GM18511 (cell line): ENCODE results near the gene SEPTIN6.
A peak's percentile ranks its signal among the peaks of the same experiment; 100 is the strongest.
"Not testable (repeated sequence)": the region's sequence is repeated elsewhere in the genome, so short reads cannot be mapped to it uniquely, and the experiment has no call there.

ENCODE experiments used
- ATAC-seq: cut with Tn5 transposase; IDR thresholded peaks from one replicate; pipeline ENCODE4 v1.9.1; 2021; ENCODE audit warnings: mild to moderate bottlenecking, moderate library complexity; ENCODE audit not compliant: unreplicated experiment

Gene SEPTIN6

DNA sequence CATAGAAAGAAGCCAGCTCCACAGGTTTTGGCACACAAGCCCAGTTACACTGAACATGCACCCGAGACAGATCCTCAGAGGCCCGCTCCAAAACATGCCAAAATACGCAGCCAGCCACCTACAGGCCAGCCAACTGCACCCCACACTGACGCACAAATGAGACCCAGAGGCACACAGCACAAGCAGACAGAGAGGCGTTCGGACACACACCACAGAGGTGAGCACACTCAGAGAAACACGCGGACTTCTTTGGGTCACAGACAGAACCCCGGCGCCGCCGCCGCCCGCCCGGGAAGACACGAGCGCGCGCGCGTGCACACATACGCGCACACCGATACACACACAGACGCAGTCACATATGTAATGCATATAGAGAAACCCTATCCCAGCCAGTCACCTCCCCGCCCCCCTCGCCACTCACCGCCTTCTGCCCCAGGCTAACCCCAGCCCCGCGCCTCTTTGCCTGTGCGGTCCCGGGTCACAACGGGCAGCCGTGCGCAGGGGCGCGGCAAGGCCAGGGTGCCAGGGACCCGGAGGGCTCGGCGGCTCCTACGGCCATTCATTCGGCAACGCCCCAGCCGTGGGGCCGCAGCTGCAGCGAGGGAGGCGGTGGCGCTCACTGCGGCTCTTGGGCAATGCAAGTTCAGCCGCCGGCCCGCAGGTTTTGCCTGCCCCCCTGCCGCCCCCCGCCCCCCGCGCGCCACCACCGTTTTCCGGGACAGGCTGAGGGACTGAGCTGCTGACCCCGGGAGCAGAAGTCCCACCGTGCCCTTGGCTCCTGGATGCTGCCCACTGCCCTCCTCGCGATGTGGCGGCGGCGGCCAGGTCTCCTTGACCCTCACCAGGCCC is 553 bp downstream of the SEPTIN6 start:
- peak; percentile 31 for ATAC-seq

DNA sequence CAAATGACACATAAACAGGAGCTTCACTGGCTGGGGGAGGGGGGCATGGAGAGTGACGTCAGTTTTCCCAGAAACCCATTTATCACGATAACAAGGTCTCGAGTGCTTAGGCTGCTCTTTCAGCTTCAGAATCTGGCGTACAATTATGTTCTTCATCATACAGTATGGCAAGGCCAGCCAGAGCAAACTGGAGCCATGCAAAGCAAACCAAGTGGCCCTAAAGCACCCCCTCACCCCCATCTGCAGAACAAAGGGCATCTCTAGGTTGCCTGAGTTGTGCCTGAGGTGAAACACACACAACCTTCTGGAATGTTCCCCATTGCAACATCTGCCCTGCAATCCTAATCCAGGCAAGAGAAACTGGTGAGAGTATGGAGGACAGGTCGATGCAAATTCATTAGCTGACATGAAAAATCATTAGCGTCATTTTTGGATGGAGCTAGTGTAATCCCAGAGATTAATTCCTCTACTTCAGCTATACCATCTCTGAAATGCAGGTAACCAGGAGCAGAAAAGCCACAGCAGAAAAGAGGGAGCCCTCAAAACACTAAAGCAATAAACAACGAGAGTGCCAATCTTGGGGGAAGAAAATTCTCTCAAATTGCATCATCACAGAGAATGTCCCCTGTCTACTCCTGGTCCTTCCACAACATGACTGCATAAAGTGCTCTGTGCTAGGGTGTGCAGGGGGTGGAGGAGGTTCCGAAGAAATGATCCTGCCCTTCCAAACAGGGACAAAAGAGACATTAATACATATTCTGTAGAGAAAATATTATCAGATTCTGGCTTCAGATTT is 1.8 kb downstream of the SEPTIN6 start:
- ATAC-seq: no peak

DNA sequence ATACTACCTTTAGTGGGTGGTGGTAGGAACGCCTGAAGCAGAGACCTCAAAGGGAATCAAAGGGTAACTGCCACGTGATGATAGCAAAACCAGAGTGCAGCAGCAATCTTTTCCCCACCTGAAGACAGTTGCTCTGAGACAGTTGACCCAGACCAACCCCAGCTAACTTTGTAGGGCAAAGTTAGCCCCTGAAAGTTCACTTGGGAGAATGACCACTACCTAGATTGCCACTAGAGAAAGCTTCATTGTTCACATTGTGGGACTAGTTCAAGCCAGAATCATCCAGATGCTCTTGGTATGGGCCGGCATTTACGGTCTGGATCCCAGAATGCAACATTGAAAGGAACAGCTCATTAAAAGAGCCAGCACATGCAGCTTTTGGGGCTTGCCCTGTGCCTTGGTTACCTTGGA is 4.1 kb downstream of the SEPTIN6 start:
- no peak for ATAC-seq

DNA sequence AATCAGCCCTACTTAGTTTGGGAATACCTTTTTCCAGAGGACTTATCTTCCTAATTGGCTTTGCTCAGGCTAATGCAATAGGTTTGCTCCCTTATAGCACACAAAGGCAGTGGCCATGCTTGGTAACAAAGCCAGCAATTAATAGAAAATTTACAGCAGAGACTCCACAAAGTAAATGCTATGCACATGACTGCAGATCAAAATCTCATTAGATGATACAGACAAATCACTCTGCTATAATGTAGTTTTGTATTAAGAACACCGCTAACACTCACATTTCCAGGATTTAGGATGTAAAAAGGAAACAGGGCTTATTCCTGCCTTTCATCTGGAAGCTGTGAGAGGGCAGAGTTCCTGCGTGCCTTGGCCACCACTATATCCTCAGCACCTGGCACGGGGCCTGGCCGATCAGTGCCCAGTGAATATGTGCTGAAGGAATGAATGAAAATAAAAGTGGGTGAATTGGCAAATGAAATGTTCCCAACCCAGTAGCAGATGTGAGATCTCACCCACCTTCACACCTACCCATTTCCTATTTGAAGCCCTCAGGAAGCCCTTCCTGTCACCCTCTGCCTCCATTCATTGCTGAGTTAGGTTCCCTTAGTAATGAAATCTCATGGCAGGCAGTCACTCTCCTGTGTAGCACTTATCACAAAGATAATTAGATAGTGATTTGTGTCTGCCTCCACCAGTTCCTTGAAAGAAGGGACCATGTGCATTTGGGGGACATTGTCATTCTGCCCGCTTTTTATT is 5.1 kb downstream of the SEPTIN6 start:
- no peak for ATAC-seq

DNA sequence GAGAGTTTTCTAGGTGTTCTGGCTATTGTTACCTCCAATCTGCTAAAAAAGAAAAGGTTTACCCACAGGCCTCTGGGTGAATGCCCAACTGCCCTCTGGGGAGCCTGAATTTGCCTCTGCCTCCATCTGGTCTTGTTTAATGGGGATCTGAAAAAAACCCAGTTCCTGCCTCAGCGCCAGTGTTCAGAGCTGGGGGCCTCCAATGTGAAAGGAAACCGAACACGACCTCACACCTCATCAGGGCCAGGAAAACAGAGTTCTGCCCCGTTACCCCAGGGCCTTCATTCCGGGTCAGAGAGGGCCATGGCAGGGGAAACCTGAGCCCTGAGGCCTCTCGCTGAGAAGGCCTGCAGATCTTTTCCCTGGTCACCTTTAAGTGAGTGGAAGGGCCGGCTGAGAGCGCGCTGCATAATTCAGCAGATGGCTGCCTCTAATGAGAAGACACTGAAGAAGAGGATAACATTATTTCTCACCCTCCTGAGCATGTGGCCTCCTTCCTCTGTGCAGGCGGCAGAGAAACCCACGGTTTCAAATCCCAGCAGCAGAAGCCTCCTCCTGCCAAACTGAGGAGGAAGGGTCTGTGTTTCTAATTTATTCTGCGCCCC is 6.8 kb downstream of the SEPTIN6 start:
- peak; percentile 52 for ATAC-seq

DNA sequence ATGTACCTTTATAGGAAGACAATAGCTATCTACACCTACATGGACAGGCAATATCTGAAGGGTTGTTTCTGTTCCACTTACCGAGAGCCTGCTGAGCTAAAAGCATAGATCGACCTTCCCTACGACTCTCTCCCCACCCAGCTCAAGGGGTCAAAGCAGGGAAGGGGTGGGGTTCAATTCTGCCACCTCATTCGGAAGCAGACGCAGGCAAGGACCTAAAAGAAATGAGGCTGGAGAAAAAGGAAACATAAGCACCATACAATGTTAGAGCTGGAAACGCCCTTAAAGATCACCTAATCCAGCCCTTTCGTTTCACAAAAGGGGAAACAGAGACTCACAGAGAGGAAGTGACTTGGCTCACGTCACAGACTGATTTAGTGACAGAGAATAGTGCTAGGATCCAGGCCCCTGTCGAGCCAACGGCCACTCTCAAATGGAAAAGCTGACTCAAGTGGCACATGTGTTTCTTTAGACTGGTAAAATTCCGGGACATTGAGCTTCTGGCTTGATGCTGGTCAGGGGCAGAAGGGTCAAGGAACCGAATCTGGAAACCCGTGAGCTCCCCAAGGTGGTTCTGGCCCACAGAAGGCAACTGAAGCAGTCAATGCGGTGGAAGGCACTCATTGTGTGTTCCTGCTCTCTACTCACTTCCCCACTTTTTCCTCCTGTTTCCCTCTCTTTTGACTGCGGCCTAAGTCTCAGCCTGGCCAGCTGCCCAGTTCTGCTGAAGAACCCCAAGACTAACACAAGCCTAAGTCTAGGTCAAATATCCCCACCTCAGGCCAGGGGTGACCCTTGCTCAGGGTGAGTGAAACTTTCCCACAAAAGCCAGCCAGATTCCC is 7.5 kb downstream of the SEPTIN6 start:
- peak; percentile 49 for ATAC-seq

DNA sequence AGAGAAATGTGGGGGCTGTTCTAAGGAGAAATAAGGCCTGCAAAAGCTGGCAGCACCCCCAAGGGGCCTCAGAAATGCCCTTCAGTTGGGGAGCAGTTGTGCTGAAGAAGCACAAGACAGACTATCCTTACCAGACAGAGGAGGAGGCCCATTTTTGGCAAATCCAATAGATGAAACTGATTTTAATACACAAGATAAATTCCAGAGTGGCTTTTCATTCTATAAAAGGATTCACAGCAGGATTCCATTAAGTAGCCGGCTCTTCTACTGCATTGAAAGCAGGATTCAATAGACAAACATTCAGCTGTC is 8.1 kb downstream of the SEPTIN6 start:
- ATAC-seq: no peak

DNA sequence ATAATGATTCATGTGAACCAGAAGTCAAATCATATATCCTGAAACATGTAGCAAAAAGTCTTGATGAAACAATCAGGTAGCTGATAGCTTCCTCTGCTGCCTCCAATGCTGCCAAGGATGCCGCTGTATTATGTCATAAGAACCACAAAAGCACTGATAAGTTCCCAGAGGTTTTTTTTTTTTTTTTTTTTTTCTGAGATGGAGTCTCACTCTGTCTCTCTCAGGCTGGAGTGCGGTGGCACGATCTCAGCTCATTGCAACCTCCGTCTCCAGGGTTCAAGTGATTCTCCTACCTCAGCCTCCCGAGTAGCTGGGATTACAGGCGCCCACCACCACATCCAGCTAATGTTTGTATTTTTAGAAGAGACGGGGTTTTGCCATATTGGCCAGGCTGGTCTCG is 8.7 kb downstream of the SEPTIN6 start:
- ATAC-seq: not testable (repeated sequence)

DNA sequence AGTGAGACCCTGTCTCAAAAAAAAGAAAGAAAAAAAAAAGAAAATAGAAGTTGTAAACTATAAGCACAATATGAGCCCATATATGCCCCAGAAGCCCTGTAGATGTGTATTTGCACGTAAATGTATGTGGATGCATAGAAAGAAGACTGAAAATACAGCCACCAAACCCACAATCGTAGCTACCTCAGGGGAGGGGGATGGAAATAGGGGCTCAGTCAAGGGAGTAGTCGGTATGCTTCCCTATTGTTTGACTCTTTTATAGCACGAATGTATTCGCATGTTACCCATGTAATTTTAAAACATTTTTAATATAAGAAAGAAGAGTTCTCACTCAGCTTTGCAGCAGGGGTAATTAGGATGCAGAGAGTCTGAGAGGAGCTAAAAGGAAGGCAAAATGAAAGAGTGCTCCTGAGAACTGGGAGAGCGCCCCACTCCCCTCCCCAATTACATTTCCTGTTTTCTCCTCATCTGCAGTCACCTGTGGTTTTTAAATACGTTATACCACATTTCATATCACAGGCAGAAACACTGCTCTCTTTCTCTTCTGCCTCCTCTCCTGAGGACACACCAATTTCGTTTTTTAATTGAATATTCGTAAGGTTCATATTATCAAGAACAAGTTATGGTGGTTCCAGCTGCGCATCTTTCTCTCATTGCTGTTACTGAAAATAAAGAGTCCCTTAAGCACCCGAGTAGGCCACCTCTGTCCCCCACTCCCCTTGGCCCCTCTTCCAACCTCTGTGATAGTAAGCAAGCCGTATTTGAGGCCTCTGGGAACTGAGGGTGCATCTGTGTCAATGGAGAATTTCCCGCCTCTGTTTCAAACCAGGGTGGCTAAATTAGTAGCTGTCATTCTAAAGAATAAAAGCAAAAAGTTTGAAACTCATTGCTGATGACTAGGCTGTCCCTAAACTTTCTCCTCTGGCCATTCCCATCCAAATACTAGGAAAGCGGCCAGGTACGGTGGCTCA is 10.7 kb downstream of the SEPTIN6 start:
- peak; percentile 40 for ATAC-seq

DNA sequence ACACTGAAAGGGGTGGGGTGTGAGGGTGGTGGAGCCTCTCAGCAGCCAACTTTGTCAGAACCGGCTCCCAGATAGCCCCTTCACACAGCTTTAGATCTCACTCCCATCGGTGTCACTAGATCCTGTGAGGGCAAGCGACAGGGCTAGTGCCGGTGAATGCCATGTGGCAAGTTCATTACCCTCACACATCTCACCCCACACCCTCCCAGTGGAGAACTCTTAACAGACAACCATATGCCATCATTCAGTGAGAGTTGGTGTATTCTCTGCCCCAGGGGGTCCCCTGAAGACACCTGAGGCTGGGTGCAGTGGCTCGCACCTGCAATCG is 15.3 kb downstream of the SEPTIN6 start:
- ATAC-seq: no peak

DNA sequence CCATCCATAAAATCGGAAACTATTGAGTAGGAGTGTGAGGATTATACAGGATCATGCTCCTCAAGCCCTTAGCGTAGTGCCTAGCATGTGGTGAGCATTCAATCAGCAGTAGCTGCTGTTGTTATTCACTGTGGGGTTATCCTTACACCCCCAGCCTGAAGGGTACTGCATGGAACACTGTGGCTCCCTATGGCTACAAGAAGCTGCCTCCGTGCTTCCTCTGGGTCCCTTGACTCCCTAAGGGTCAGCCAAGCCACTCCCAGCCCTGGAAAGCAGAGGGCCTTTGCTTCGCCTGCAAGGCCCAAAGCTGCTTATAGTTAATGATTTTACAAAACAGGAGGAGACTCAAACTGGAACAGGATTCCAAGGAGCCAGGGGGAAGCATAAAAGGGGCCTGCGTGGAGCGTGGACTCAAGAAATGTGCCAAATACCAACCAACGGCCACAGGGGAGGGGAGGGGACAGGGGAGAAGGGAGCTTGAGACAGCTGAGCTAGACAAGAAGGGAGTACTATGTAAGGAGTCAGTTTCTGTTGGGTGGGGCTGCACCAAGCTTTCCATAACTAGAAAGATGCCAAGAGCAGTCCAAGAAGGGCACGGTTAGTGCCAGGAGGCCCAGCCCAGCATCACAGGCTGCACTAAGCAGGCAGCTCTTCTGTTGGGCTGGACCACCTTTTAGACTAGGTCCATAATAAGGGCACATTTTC is 15.9 kb downstream of the SEPTIN6 start:
- ATAC-seq: no peak

DNA sequence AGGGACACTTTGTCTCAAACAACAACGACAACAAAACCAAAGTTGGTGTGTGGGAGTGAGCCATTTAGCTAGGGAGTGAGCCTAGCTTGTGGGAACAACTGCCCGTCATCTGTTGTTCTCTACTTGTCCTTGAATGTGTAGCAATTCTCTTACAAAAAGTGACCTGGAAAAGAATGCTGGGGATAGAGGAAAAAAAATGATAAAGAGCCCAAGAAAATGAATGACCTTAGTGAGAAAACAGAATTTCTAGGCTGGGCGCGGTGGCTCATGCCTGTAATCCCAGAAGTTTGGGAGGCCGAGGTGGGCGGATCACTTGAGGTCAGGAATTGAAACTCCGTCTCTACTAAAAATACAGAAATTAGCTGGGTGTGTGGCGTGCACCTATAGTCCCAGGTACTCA is 19.6 kb downstream of the SEPTIN6 start:
- ATAC-seq: no peak

DNA sequence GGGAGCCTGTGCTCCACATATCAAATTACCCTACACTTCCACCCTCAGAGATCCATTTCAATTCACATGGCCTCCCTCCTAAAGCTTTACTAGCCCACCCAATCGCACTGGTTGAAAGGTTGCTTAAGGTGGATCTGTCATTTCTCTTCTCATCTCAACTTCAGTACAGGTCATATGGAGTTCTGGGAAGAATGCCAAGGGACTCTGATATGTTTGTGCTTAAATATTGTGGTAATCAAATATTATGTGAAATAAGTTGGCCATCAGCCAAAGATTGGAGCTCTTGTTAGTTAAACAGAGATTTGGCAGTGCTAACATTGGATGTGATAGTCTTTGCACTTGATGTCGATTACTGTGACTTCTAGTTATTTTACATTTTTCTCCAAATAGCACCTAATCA is 20.5 kb downstream of the SEPTIN6 start:
- no peak for ATAC-seq

DNA sequence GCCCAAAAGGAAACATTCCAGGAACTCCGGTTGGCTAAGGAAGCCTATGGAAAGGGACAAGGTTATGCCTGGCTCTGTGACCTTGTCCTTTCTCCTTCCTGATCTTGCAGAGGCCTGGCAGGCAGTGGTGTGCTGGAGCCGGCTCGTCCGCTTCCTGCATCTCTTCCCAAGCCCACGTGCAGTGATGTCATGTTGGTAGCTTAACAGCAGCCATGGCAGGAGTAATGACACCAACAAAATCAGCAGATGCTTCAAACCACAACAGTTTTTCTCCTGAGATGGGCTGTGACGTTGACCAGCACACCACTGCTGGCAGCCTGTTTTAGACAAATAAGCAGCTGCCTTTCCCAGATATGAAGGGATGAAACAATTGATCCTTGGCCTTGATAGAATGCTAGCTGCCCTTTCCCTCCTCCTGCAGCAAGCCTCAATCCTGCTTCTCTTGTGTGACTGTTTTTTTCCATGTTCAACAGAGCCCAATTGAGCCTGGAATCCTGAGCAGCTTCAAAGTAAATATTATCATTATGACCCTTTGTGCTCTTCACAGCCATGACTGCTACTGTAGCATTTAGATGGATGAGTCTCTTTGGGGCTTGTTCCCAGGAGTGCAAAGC is 23.4 kb downstream of the SEPTIN6 start:
- no peak for ATAC-seq

DNA sequence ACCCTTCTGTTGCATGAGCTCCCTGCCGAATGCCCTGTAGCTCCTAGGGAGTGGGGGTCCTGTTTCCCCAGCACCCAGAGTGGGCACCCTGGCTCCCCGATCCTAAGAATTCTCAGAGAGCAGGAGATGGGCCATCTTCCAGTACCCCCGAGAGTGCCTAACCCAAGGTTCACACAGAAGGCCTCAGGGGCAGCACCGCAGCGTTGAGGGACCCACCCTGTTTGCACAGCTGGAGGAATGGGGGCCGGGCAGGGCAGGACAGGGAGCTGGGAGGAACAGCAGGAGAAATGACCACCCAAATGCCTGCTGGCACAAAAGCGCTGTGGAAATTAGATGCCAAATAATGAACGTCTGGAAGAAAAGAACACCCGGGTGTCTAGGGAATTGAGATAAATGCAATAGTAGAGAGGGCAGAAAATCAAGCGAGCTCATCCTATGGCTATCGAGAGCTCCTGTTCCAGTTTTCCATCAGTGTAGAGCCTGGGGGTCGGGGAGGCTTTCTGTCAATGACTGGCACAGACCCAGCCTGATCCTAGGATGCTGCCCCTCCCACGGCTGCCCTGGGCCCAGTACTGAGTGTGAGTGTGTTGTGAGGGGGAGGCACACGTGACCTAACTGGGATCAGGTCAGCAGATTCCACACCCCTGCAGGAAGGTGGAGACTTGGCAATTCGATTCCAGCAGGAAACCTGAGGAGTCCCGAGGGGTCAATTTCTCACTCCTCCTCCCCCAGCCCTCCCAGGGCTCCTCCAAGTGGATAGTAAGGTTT is 25.7 kb downstream of the SEPTIN6 start:
- ATAC-seq: no peak

DNA sequence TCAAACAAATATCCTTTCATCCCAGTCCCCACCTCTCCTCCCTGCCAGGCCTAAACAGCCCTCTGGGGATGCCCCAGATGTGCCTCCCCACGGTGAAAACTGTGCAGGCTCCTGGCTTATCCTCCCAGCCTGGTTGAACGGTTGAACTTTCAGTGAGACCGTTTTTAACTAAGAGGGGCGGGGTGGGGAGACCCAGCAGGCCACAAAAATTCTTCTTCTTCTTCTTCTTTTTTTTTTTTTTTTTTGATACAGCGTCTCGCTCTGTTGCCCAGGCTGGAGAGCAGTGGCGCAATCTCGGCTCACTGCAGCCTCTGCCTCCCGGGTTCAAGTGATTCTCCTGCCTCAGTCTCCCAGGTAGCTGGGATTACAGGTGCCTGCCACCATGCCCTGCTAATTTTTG is 28.1 kb downstream of the SEPTIN6 start:
- ATAC-seq: peak; percentile 51

DNA sequence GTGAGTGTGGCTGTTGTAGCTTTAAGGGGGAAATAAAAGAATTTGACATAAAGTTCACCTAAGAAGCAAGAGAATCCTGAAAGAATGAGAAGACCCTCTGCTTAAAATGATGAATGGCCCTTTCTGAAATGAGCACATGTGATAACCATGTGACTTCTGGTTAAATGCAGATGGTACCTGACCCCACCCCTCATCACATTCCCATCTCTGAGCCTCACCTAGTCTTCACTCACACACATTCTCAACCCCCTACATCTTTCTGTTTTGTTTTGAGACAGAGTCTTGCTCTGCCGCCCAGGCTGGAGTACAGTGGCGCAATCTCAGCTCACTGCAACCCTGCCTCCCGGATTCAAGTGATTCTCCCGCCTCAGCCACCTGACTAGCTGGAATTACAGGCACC is 31.5 kb downstream of the SEPTIN6 start:
- ATAC-seq: no peak

DNA sequence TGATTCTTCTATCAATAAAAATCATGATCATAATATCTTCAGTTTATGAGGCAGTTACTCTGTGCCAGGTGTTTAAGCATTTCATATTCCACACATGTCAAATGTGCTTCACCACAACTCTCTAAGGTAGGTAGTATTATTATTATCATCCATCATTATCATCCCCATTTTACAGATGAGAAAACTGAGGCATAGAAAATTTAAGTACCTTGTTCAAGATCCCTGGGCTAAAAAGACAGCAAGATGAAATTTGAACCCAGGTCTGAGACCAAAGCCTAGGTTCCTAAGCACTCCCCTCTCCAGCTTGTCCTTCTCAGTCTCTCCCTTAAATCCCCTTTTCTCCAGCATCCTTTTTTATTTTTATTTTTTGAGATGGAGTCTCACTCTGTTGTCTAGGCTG is 33.4 kb downstream of the SEPTIN6 start:
- no peak for ATAC-seq
